Keratinocyte (primary cell): ENCODE measurements around the gene SEMA3E. TPM values are rescaled to one million over a fixed set of nuclear protein-coding genes. Genes with fewer than 3 reads are reported as not detected.

Source experiments
- DNase-seq: peaks from one replicate; pipeline ENCODE4 v3.0.0-alpha.2; 2011; ENCODE audit warnings: low read depth, missing footprints, low spot score
- FAIRE-seq: peaks from 2 replicates; lab custom pipeline; 2011; peaks lifted over from hg19 to GRCh38; lab: Jason Lieb, UNC
- H2AFZ ChIP-seq: 2 replicates; pipeline ENCODE4 v1.6.0; 2012; ENCODE audit warnings: low read length, control low read depth, inconsistent platforms; ENCODE audit not compliant: control insufficient read depth
- H3K27ac ChIP-seq: 2 replicates; pipeline ENCODE4 v1.5.1; 2011; ENCODE audit warnings: low read length; ENCODE audit not compliant: control insufficient read depth, insufficient read depth
- H3K27me3 ChIP-seq: 3 replicates; pipeline ENCODE4 v1.6.0; 2011; ENCODE audit warnings: low read length; ENCODE audit not compliant: control insufficient read depth, insufficient read depth; ENCODE audit errors: extremely low read depth
- H3K36me3 ChIP-seq, 2 experiments: 2 replicates in 1 of 2; 3 replicates in 1 of 2; pipeline ENCODE4 v1.5.1; 2011; ENCODE audit warnings: low read length in 2 of 2, mild to moderate bottlenecking in 1 of 2; ENCODE audit not compliant: control insufficient read depth in 2 of 2, insufficient read depth in 2 of 2; ENCODE audit errors: extremely low read depth in 1 of 2
- H3K4me1 ChIP-seq: 3 replicates; pipeline ENCODE4 v1.5.1; 2011; ENCODE audit warnings: low read length; ENCODE audit not compliant: control insufficient read depth, insufficient read depth; ENCODE audit errors: extremely low read depth
- H3K4me2 ChIP-seq: 3 replicates; pipeline ENCODE4 v1.6.0; 2011; ENCODE audit warnings: low read depth, low read length; ENCODE audit not compliant: control insufficient read depth, insufficient read depth; ENCODE audit errors: extremely low read depth
- H3K4me3 ChIP-seq, 3 experiments: fragments of 200-600 bp in 1 of 3; sonication (generic) in 1 of 3; 2 replicates in 2 of 3; 3 replicates in 1 of 3; pipeline ENCODE4 v1.5.1; 2011 to 2016; ENCODE audit warnings: low read length in 3 of 3, mild to moderate bottlenecking in 3 of 3, control low read depth in 2 of 3, inconsistent platforms in 1 of 3, low read depth in 1 of 3, mixed read lengths in 1 of 3, mixed run types in 1 of 3, moderate library complexity in 1 of 3; ENCODE audit not compliant: control insufficient read depth in 2 of 3, insufficient read depth in 2 of 3; ENCODE audit errors: extremely low read depth in 1 of 3
- H3K79me2 ChIP-seq: 2 replicates; pipeline ENCODE4 v1.6.0; 2012; ENCODE audit warnings: low read length; ENCODE audit not compliant: control insufficient read depth, insufficient read depth
- H3K9ac ChIP-seq: 3 replicates; pipeline ENCODE4 v1.6.0; 2011; ENCODE audit warnings: low read length; ENCODE audit not compliant: control insufficient read depth, insufficient read depth; ENCODE audit errors: extremely low read depth
- H3K9me1 ChIP-seq: 3 replicates; pipeline ENCODE4 v1.6.0; 2011; ENCODE audit warnings: low read length; ENCODE audit not compliant: control insufficient read depth, insufficient read depth; ENCODE audit errors: extremely low read depth
- H3K9me3 ChIP-seq: 2 replicates; pipeline ENCODE4 v1.5.1; 2012; ENCODE audit warnings: low read depth, low read length; ENCODE audit not compliant: control insufficient read depth
- H4K20me1 ChIP-seq: 3 replicates; pipeline ENCODE4 v1.6.0; 2011; ENCODE audit warnings: low read length; ENCODE audit not compliant: control insufficient read depth, insufficient read depth; ENCODE audit errors: extremely low read depth
- CTCF ChIP-seq, 3 experiments: IDR thresholded peaks in 1 of 3; conservative IDR thresholded peaks in 1 of 3; optimal IDR thresholded peaks in 1 of 3; 2 replicates in 2 of 3; 3 replicates in 1 of 3; pipeline versions ENCODE3 to v1.5.1; 2011; ENCODE audit warnings: low read length in 3 of 3, mild to moderate bottlenecking in 3 of 3, moderate library complexity in 2 of 3, control low read depth in 1 of 3, inconsistent platforms in 1 of 3; ENCODE audit not compliant: insufficient read depth in 2 of 3; ENCODE audit errors: extremely low read depth in 1 of 3
- EZH2 ChIP-seq: IDR thresholded peaks from one replicate; pipeline ENCODE4 v1.6.1; 2012; ENCODE audit warnings: inconsistent platforms, mild to moderate bottlenecking, low read length, moderate library complexity
- dilution Hi-C: fragments of 300-500 bp; cut with MboI; formaldehyde crosslinking; loops from one replicate; pipeline ENCODE4 v1.7.0; 2020; ENCODE audit warnings: low sequenced_read_pairs; ENCODE audit not compliant: extremely low pct_ligation_motif_present
- polyA plus RNA-seq, 5 experiments: library from polyadenylated mRNA; depleted of rRNA in 3 of 5; stranded (reverse) in 3 of 5; stranded (forward) in 1 of 5; unstranded in 1 of 5; fragments of >200 nt; gene quantifications; 1 replicate in 1 of 5; 2 replicates in 3 of 5; 3 replicates in 1 of 5; pipeline versions ENCODE4 v1.2.1 to v1.2.3, GENCODE V29; 2011 to 2012; ENCODE audit warnings: missing spikeins in 2 of 5, low read depth in 1 of 5, low replicate concordance in 1 of 5

Gene SEMA3E
- polyA plus RNA-seq, 1 donor (not counting 4 experiments of a cell fraction or from before 2014, with no cell fraction given): 0.21 TPM

- Histone ChIP-seq H2AFZ (no peak overlapping the region), H3K4me1 (no peaks in the 10 kb centered on the region), H3K9ac (no peak overlapping the region), H3K27ac (no peak overlapping the region), H3K27me3 (no peaks in the 10 kb centered on the region), H3K9me1 (no peaks in the 10 kb centered on the region), H3K36me3 (no peaks in the 10 kb centered on the region), H3K4me2 (no peak overlapping the region), H3K4me3 (no peak overlapping the region), H3K9me3 (no peaks in the 10 kb centered on the region), H4K20me1 (no peaks in the 10 kb centered on the region), H3K79me2 (no peaks in the 10 kb centered on the region)
- TF ChIP-seq CTCF (optimal IDR thresholded peaks at IDR 0.05 in 1 of 3, IDR thresholded peaks at IDR 0.05 in 1 of 3, conservative IDR thresholded peaks at IDR 0.05 in 1 of 3; ENCODE audit: extremely low read depth in 1 of 3, insufficient read depth in 2 of 3, low read length in 3 of 3): no peak
- TF ChIP-seq EZH2: no peak
- DNase-seq: no peak
- dilution Hi-C loops: no loop called here
- peak; percentile 5 for FAIRE-seq
Observed at GRCh38 chr7:83457022-83457892, 191.7 kb downstream of the SEMA3E start.

GRCh38 chr7:83456413-83456812 is 192.5 kb downstream of the SEMA3E start:
- no peak overlapping the region for H3K4me3 ChIP-seq
- no peaks in the 10 kb centered on the region for H3K9me3 ChIP-seq
- no peak overlapping the region for H3K9ac ChIP-seq
- TF ChIP-seq EZH2 (no peak), CTCF (optimal IDR thresholded peaks at IDR 0.05 in 1 of 3, IDR thresholded peaks at IDR 0.05 in 1 of 3, conservative IDR thresholded peaks at IDR 0.05 in 1 of 3; ENCODE audit: extremely low read depth in 1 of 3, insufficient read depth in 2 of 3, low read length in 3 of 3) (no peak)
- dilution Hi-C loops: no loop called here
- no peak overlapping the region for H2AFZ ChIP-seq
- FAIRE-seq: no peak
- no peaks in the 10 kb centered on the region for H3K79me2 ChIP-seq
- H4K20me1 ChIP-seq: no peaks in the 10 kb centered on the region
- H3K36me3 ChIP-seq: no peaks in the 10 kb centered on the region
- no peak overlapping the region for H3K4me2 ChIP-seq
- DNase-seq: no peak
- H3K4me1 ChIP-seq: no peaks in the 10 kb centered on the region
- no peak overlapping the region for H3K27ac ChIP-seq
- H3K9me1 ChIP-seq: no peaks in the 10 kb centered on the region
- no peaks in the 10 kb centered on the region for H3K27me3 ChIP-seq
